Stimulated activated CD8-positive, alpha-beta memory T cell treated with anti-CD3 and anti-CD28 coated beads, Interleukin-2, amount 100 ng/mL, for 48 hours (primary cell): ENCODE data around the gene FBXO11.

Source experiments
- DNase-seq, 2 donors: peaks; one replicate each; pipeline ENCODE4 v3.0.0-alpha.2; 2020; ENCODE audit warnings: low read depth in 2 of 2

Gene FBXO11

DNA sequence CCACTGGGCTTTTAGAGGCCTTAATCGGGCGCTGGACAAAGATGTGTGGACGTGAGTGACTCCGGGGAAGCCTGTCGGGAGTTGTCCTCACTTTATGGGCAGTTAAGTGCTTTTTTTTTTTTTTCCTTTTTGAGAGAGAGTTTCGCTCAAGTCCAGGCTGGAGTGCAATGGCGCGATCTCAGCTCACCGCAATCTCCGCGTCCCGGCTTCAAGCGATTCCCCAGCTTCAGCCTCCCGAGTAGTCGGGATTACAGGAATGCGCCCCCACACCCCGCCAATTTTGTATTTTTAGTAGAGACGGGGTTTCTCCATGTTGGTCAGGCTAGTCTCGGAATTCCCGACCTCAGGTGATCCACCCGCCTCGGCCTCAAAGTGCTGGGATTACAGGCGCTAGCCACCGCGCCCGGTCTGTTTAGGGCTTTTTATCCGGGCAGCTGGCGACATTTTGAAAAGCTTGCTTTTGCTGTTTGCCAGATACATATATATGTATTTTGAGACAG is 121.9 kb downstream of the FBXO11 start:
- no peak for DNase-seq

- peak; percentile 41 to 55 for DNase-seq
Observed at GRCh38 chr2:47783486-47784351, 122.6 kb downstream of the FBXO11 start.

GRCh38 chr2:47782671-47783485 is 123.4 kb downstream of the FBXO11 start, which contains the start of gene MSH6:
Gene MSH6 (plus strand): TSS chr2:47783145. CDS start chr2:47783234, 89 bp downstream.
- peak; percentile 76 to 82 for DNase-seq

DNA sequence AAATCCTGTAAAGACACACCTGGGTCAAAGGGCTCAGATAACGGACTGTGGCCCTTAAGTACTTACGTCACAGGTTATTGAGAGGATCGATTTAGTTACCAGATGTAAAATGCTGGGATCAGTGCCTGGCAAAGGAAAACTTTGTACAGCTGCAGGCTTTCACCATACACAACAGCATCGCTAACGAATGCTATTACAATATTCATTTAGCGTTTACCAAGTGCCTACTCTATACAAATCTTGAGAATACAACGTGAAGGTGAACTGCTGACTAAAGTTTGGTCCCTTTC is 124.0 kb downstream of the FBXO11 start:
- DNase-seq, result no peak

- no peak for DNase-seq
Observed at GRCh38 chr2:47779426-47779790, 126.9 kb downstream of the FBXO11 start.

GRCh38 chr2:47778698-47779425 is 127.4 kb downstream of the FBXO11 start:
- DNase-seq, result no peak

- DNase-seq, result no peak
Observed at GRCh38 chr2:47777277-47777937, 128.9 kb downstream of the FBXO11 start.

DNA sequence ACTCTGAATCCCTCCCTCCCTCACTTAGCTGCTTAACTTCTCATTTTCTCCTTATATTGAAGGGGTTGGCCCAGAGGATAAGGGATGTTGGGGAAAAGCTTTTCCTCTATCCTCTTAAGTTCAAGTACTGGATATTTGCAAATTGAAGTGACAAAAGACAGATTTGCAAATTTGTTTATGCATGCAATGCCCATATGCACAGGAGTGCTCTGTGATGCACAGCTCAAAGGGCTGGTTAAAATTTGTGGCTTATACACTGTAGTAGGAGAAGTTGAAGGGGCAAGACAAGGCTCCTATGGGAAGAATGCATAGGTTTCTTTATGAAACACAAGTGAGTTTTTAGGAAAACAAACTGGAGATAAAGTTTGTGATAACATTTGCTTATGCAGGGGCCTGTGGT is 131.7 kb downstream of the FBXO11 start:
- DNase-seq, result no peak

DNA sequence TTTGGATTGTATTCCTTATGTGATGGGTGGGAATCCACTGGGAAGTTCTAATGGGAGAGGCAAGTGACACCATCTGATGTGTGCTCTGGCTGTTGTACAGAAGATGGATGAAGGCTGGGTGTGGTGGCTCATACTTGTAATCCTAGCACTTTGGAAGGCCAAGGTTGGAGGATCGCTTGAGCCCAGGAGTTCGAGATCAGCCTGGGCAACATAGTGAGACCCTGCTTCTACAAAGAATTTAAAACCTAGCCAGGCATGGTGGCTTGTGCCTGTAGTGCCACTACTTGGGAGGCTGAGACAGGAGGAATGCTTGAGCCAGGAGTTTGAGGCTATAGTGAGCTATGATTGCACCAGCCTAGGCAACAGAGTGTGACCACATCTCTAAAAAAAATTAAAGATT is 134.0 kb downstream of the FBXO11 start:
- no peak for DNase-seq

DNA sequence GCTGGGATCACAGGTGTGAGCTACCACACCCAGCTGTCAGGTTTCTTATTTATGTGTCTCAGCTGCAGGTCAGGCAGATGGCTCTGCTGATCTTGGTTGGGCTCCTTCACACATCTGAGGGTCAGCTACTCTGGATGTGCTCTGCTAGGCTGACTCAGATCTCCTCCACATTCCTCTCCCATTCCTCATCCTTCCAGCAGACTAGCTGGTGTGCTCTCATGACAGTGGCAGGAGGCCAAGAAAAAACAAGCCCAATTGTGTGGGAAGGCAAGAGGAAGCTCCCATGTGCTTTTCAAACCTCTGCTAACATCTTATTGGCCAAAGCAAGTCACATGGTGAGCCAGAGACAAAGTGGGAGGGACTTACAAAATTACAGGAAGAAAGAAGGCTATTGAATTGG is 135.1 kb downstream of the FBXO11 start:
- DNase-seq, result no peak

GRCh38 chr2:47769318-47769717 is 137.0 kb downstream of the FBXO11 start:
- no peak for DNase-seq

DNA sequence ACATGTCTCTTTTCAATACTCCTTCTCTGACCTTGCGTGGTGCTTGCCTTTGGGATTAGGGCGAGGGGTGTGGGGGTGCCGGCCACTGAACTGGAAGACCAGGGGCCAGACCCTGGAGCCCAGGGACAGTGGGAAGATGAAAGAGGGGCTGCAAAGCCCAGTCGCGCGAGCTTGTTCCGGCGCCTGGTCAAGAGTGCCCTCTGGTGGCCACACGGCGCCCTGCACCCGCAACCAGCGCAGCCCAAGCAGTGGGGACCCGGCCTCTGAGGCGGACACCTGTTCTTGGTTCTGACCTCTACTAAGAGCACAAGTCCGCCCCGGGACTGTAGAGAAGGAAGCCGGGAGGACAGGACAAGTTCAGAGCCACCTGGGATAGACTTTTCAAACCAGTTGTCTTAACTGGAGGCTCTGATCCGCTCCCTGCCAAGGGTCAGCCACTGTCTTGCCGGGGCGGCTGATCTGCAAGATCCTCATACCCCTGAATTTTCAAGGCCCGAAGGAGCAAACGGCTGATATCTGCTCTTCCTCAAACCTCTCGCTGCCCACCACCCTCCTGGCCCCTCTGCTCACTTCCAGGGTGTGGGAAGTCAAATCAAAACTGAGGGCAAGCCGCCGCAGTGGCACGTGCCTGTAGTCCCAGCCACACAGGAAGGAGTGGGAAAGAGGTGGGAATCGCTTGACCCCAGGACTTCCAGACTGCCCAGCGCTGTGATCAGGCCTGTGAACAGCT is 138.3 kb downstream of the FBXO11 start:
- DNase-seq, result peak; percentile 46 to 64

- DNase-seq, result no peak
Observed at GRCh38 chr2:47767497-47767844, 138.8 kb downstream of the FBXO11 start.

DNA sequence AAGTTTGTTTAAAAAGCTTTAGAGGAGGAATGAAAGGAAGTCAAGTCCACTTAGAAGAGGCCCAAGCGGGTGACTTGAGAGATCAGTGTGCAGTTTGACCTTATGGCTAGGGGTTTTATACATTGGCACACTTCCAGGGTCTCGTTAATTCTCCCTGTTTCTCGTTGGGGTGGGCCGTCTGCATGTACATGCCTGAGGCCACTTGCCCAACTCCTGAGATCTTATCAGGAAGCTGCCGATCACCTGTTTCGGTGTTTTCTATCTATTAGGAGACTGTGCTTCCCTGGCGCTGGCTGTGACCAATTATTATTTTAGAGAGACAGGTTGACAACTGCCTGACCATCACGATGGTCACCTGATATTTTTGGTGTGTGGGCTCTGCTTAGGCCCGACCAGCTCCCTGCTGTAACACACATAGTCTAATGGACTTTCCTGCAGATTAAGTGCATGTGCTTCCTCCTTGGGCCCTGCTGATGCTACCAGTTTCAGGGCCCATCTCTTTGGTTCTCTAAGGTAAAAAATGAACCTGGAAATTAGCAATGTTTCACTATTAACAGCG is 154.4 kb downstream of the FBXO11 start:
- no peak for DNase-seq

- no peak for DNase-seq
Observed at GRCh38 chr2:47747878-47748277, 158.4 kb downstream of the FBXO11 start.

DNA sequence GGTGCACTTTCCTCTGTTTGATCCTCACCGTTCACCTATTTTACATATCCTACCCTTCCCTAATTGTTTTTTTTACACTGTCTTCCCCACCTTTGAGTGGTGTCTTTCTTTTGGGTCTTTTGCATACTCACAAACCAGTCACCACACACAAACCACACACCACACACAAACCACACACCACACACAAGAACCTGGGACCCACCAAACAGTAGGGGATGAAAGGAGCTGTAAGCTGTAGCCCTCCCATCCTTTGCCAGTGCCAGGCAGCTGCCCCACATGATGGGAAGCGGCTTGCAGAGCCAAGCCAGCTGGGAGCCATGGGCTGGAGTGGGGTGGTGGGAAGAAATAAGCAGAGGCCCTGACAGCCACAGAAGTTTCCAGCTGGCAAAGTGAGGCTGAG is 162.2 kb downstream of the FBXO11 start:
- no peak for DNase-seq

- no peak for DNase-seq
Observed at GRCh38 chr2:47741637-47742036, 164.7 kb downstream of the FBXO11 start.

- DNase-seq, result no peak
Observed at GRCh38 chr2:47741101-47741500, 165.2 kb downstream of the FBXO11 start.
